HEK293 (cell line): ENCODE data around the gene BCL2A1.
"Not testable (repeated sequence)": the region's sequence is repeated elsewhere in the genome, so short reads cannot be mapped to it uniquely, and the experiment has no call there.

Experiments used
- CTCF ChIA-PET: fragments of 350-600 bp; formaldehyde crosslinking; extraction: SDS; loops from one replicate; lab custom pipeline; 2021; ENCODE audit warnings: antibody characterized with exemption; lab: Yijun Ruan, JAX
- POLR2A ChIA-PET: fragments of 300-600 bp; formaldehyde crosslinking; extraction: SDS; loops from one replicate; lab custom pipeline; 2020; ENCODE audit warnings: antibody characterized with exemption, inconsistent platforms; lab: Yijun Ruan, JAX
- H3K27ac ChIP-seq: fragments of 200-500 bp; sonication (Bioruptor generic); 2 replicates; pipeline ENCODE4 v1.5.1; 2014; ENCODE audit warnings: low read depth, low read length, control low read depth, inconsistent platforms; ENCODE audit errors: extremely low read depth
- H3K36me3 ChIP-seq, 2 experiments: fragments of 200-500 bp in 1 of 2; sonication (Bioruptor generic) in 1 of 2; 1 replicate in 1 of 2; 2 replicates in 1 of 2; pipeline ENCODE4 v1.5.1; 2014 to 2017; ENCODE audit warnings: inconsistent platforms in 2 of 2, low read length in 2 of 2; ENCODE audit not compliant: control insufficient read depth in 2 of 2, insufficient read depth in 1 of 2
- H3K4me1 ChIP-seq: fragments of 200-500 bp; sonication (Bioruptor generic); 2 replicates; pipeline ENCODE4 v1.5.1; 2014; ENCODE audit warnings: mild to moderate bottlenecking, low read length, inconsistent platforms; ENCODE audit not compliant: control insufficient read depth, insufficient read depth
- H3K4me3 ChIP-seq: 2 replicates; pipeline ENCODE4 v1.5.1; 2011; ENCODE audit warnings: low read depth, mild to moderate bottlenecking, control low read depth, low read length, moderate library complexity
- H3K9me3 ChIP-seq: fragments of 200-500 bp; sonication (Bioruptor generic); 2 replicates; pipeline ENCODE4 v1.5.1; 2014; ENCODE audit warnings: low read depth, low read length, inconsistent platforms; ENCODE audit not compliant: control insufficient read depth, insufficient read depth
- GLIS2 ChIP-seq: fragments of 450-650 bp; formaldehyde crosslinking; IDR thresholded peaks from 2 replicates; pipeline ENCODE4 v1.5.1; 2016; ENCODE audit warnings: missing biosample characterization, missing genetic modification characterization
- KLF7 ChIP-seq: fragments of 450-650 bp; formaldehyde crosslinking; IDR thresholded peaks from 2 replicates; pipeline ENCODE4 v1.5.1; 2016; ENCODE audit warnings: missing biosample characterization, missing genetic modification characterization, borderline replicate concordance
- SETDB1 ChIP-seq: IDR thresholded peaks from one replicate; pipeline ENCODE4 v1.6.1; 2017; ENCODE audit warnings: mild to moderate bottlenecking, low read length, moderate library complexity, mixed read lengths; ENCODE audit not compliant: insufficient read length
- YY2 ChIP-seq: fragments of 450-650 bp; formaldehyde crosslinking; IDR thresholded peaks from 2 replicates; pipeline ENCODE4 v1.5.1; 2016; ENCODE audit warnings: missing biosample characterization, missing genetic modification characterization
- ZBTB20 ChIP-seq: fragments of 450-650 bp; formaldehyde crosslinking; IDR thresholded peaks from 2 replicates; pipeline ENCODE4 v1.5.1; 2016; ENCODE audit warnings: missing biosample characterization, missing genetic modification characterization
- ZBTB26 ChIP-seq: fragments of 450-650 bp; formaldehyde crosslinking; optimal IDR thresholded peaks from 2 replicates; pipeline ENCODE3; 2016; ENCODE audit warnings: missing biosample characterization, mild to moderate bottlenecking, missing genetic modification characterization
- ZBTB49 ChIP-seq: fragments of 450-650 bp; formaldehyde crosslinking; IDR thresholded peaks from 2 replicates; pipeline ENCODE4 v1.5.1; 2016; ENCODE audit warnings: missing biosample characterization, missing genetic modification characterization, low read depth
- ZFP69B ChIP-seq: fragments of 450-650 bp; formaldehyde crosslinking; IDR thresholded peaks from 2 replicates; pipeline ENCODE4 v1.5.1; 2016; ENCODE audit warnings: missing biosample characterization, missing genetic modification characterization
- ZNF311 ChIP-seq: fragments of 450-650 bp; formaldehyde crosslinking; IDR thresholded peaks from 2 replicates; pipeline ENCODE4 v1.5.1; 2017; ENCODE audit warnings: missing biosample characterization, missing genetic modification characterization, borderline replicate concordance
- ZNF366 ChIP-seq: fragments of 450-650 bp; formaldehyde crosslinking; conservative IDR thresholded peaks from 2 replicates; pipeline ENCODE4 v1.5.1; 2016; ENCODE audit warnings: missing biosample characterization, missing genetic modification characterization
- ZNF433 ChIP-seq: fragments of 450-650 bp; formaldehyde crosslinking; IDR thresholded peaks from 2 replicates; pipeline ENCODE4 v1.5.1; 2016; ENCODE audit warnings: missing biosample characterization, missing genetic modification characterization, low read depth
- ZNF561 ChIP-seq: fragments of 450-650 bp; IDR thresholded peaks from 2 replicates; pipeline ENCODE4 v1.5.1; 2018; ENCODE audit warnings: missing biosample characterization, missing genetic modification characterization, borderline replicate concordance
- ZNF571 ChIP-seq: fragments of 450-650 bp; formaldehyde crosslinking; IDR thresholded peaks from 2 replicates; pipeline ENCODE4 v1.5.0; 2017; ENCODE audit warnings: missing biosample characterization, missing genetic modification characterization
- ZNF580 ChIP-seq: fragments of 450-650 bp; formaldehyde crosslinking; IDR thresholded peaks from 2 replicates; pipeline ENCODE4 v1.5.1; 2016; ENCODE audit warnings: missing biosample characterization, missing genetic modification characterization
- ZNF626 ChIP-seq: fragments of 450-650 bp; sonication (Bioruptor Pico); formaldehyde crosslinking; IDR thresholded peaks from 2 replicates; pipeline ENCODE4 v1.5.1; 2018; ENCODE audit warnings: missing biosample characterization, missing genetic modification characterization, inconsistent platforms

The BCL2A1 gene

GRCh38 chr15:79915776-79916501, 55.1 kb downstream of the BCL2A1 start:
- H3K9me3 ChIP-seq, H3K4me3 ChIP-seq, POLR2A ChIA-PET, H3K27ac ChIP-seq, H3K4me1 ChIP-seq: not testable (repeated sequence)
- CTCF ChIA-PET: interaction anchor here (0.6 to 1.2 kb wide), 4 partner anchors 40 to 1017 kb away, joined by 3 to 4 read pairs (median 3); no protein-coding TSS in a partner anchor
- TF ChIP-seq SETDB1 (peak; percentile 99), ZNF561 (tag by site-specific recombination) (peak; percentile 80)
- peaks cover 3 to 17% of the 10 kb centered on the region in 2 experiments; a peak in 2 of 3 replicates for H3K36me3 ChIP-seq

GRCh38 chr15:79914728-79915127, 56.3 kb downstream of the BCL2A1 start:
- ChIA-PET POLR2A (no interaction called here), CTCF (no interaction called here)
- Histone ChIP-seq H3K36me3 (peaks cover 0 to 10% of the 10 kb centered on the region in 2 experiments; a peak in 1 of 3 replicates), H3K4me3 (no peak overlapping the region), H3K27ac (no peak overlapping the region), H3K4me1 (no peaks in the 10 kb centered on the region), H3K9me3 (no peaks in the 10 kb centered on the region)
- TF ChIP-seq ZBTB26 (no peak), ZFP69B (tag by site-specific recombination) (no peak), ZNF571 (tag by site-specific recombination) (no peak), ZBTB49 (no peak), ZNF580 (tag by site-specific recombination) (no peak), ZNF626 (tag by site-specific recombination) (no peak), KLF7 (tag by site-specific recombination) (no peak), ZNF433 (tag by site-specific recombination) (no peak), ZBTB20 (tag by site-specific recombination) (no peak), ZNF366 (tag by site-specific recombination) (no peak), ZNF311 (no peak), YY2 (tag by site-specific recombination) (no peak), GLIS2 (no peak)
